MM.1S (cell line): ENCODE measurements around the gene SERPINB2.

Experiments
- EZH2 ChIP-seq: fragments of 300-600 bp; sonication (generic); optimal IDR thresholded peaks from 2 replicates; pipeline ENCODE3; 2017; ENCODE audit warnings: low read depth, mild to moderate bottlenecking, antibody characterized with exemption, low read length, mixed read lengths
- EZH2phosphoT487 ChIP-seq: fragments of 300-600 bp; sonication (generic); IDR thresholded peaks from 2 replicates; pipeline ENCODE4 v1.6.1; 2018; ENCODE audit warnings: antibody characterized with exemption, low read length
- TF ChIP-seq, protein P1 (sequence below): fragments of 300-600 bp; sonication (generic); IDR thresholded peaks from 2 replicates; pipeline ENCODE4 v1.5.1; 2016; ENCODE audit warnings: antibody characterized with exemption, low read length, mixed read lengths

DNA sequence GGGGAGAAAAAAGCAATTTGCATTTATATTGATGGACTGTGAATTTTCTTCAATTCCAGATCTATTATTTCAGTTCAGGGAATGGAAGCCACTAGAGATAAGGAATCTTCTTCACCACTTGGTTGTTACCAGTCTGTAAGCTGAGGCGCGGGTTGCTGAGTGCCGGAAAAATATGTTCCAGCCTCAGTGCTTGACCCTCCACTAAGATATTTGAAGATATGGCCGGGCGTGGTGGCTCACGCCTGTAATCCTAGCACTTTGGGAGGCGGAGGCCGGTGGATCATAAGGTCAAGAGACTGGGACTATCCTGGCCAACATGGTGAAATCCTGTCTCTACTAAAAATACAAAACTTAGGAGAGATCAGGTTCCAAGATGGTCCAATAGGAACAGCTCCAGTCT is 52.5 kb downstream of the SERPINB2 start:
- TF ChIP-seq EZH2phosphoT487 (no peak), EZH2 (no peak)
- TF ChIP-seq, protein P1, sequence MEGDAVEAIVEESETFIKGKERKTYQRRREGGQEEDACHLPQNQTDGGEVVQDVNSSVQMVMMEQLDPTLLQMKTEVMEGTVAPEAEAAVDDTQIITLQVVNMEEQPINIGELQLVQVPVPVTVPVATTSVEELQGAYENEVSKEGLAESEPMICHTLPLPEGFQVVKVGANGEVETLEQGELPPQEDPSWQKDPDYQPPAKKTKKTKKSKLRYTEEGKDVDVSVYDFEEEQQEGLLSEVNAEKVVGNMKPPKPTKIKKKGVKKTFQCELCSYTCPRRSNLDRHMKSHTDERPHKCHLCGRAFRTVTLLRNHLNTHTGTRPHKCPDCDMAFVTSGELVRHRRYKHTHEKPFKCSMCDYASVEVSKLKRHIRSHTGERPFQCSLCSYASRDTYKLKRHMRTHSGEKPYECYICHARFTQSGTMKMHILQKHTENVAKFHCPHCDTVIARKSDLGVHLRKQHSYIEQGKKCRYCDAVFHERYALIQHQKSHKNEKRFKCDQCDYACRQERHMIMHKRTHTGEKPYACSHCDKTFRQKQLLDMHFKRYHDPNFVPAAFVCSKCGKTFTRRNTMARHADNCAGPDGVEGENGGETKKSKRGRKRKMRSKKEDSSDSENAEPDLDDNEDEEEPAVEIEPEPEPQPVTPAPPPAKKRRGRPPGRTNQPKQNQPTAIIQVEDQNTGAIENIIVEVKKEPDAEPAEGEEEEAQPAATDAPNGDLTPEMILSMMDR = no peak
